Nephron (organoid): ENCODE results near the gene CCDC182.

Source experiments
- H3K27ac Mint-ChIP-seq, 3 experiments: 2 replicates each; pipeline ENCODE4 v1.8.0; 2020; ENCODE audit warnings: mixed read lengths in 3 of 3, mild to moderate bottlenecking in 2 of 3, moderate library complexity in 1 of 3
- H3K27me3 Mint-ChIP-seq: 2 replicates; pipeline ENCODE4 v1.8.0; 2021; ENCODE audit warnings: low read depth, mild to moderate bottlenecking, moderate library complexity, mixed read lengths
- H3K36me3 Mint-ChIP-seq: 2 replicates; pipeline ENCODE4 v1.8.0; 2020; ENCODE audit warnings: low read depth, mixed read lengths
- H3K4me1 Mint-ChIP-seq: 2 replicates; pipeline ENCODE4 v1.8.0; 2020; ENCODE audit warnings: mixed read lengths
- H3K4me3 Mint-ChIP-seq, 3 experiments: 2 replicates each; pipeline ENCODE4 v1.8.0; 2020; ENCODE audit warnings: mild to moderate bottlenecking in 3 of 3, mixed read lengths in 3 of 3, moderate library complexity in 2 of 3
- H3K9me3 Mint-ChIP-seq: 2 replicates; pipeline ENCODE4 v1.8.0; 2020; ENCODE audit warnings: mixed read lengths
- CTCF ChIP-seq, 3 experiments: fragments of 200-600 bp; sonication (generic); IDR thresholded peaks; one replicate each; pipeline ENCODE4 v1.5.0; 2021; ENCODE audit warnings: antibody characterized with exemption in 3 of 3; ENCODE audit not compliant: unreplicated experiment in 3 of 3

The CCDC182 gene

GRCh38 chr17:57745242-57745641 is at the start of gene CCDC182:
TSS of gene CCDC182 (minus strand) at chr17:57745299. CDS start at chr17:57745272, 27 bp downstream.
- peaks cover 45% of the 10 kb centered on the region for H3K27me3 Mint-ChIP-seq
- H3K27ac Mint-ChIP-seq, result no peak within 1 kb of the TSS
- H3K4me3 Mint-ChIP-seq, result no peak within 1 kb of the TSS
- no peak for TF ChIP-seq CTCF (IDR thresholded peaks at IDR 0.05; ENCODE audit: unreplicated experiment in 3 of 3)
- peaks cover 6% of the 10 kb centered on the region for H3K4me1 Mint-ChIP-seq
- H3K36me3 Mint-ChIP-seq, result no peaks in the 10 kb centered on the region
- H3K9me3 Mint-ChIP-seq, result no peaks in the 10 kb centered on the region

GRCh38 chr17:57794841-57795240 is 49.7 kb upstream of the CCDC182 start:
- Mint-ChIP-seq H3K27ac (no peak overlapping the region), H3K4me1 (no peaks in the 10 kb centered on the region)
- TF ChIP-seq CTCF (IDR thresholded peaks at IDR 0.05; ENCODE audit: unreplicated experiment in 3 of 3), result no peak

GRCh38 chr17:57788725-57789124 is 43.6 kb upstream of the CCDC182 start:
- no peak for TF ChIP-seq CTCF (IDR thresholded peaks at IDR 0.05; ENCODE audit: unreplicated experiment in 3 of 3)
- Mint-ChIP-seq H3K4me1 (no peaks in the 10 kb centered on the region), H3K9me3 (peaks cover 7% of the 10 kb centered on the region), H3K27ac (no peak overlapping the region), H3K36me3 (no peaks in the 10 kb centered on the region), H3K27me3 (peaks cover 55% of the 10 kb centered on the region), H3K4me3 (no peak overlapping the region)

More at GRCh38 chr17:57794841-57795240, 49.7 kb upstream of the CCDC182 start:
- H3K4me3 Mint-ChIP-seq, result no peak overlapping the region
- no peaks in the 10 kb centered on the region for H3K36me3 Mint-ChIP-seq
- H3K27me3 Mint-ChIP-seq, result peaks cover 26% of the 10 kb centered on the region
- peaks cover 9% of the 10 kb centered on the region for H3K9me3 Mint-ChIP-seq

- Mint-ChIP-seq H3K27me3 (peaks cover 42% of the 10 kb centered on the region), H3K9me3 (no peaks in the 10 kb centered on the region), H3K27ac (no peak overlapping the region), H3K4me3 (no peak overlapping the region), H3K4me1 (peaks cover 14% of the 10 kb centered on the region), H3K36me3 (no peaks in the 10 kb centered on the region)
- TF ChIP-seq CTCF (IDR thresholded peaks at IDR 0.05; ENCODE audit: unreplicated experiment in 3 of 3), result no peak
Measured at GRCh38 chr17:57785022-57785421, 39.9 kb upstream of the CCDC182 start.

- no peak for TF ChIP-seq CTCF (IDR thresholded peaks at IDR 0.05; ENCODE audit: unreplicated experiment in 3 of 3)
- peaks cover 36% of the 10 kb centered on the region for H3K27me3 Mint-ChIP-seq
- H3K36me3 Mint-ChIP-seq, result no peaks in the 10 kb centered on the region
- H3K9me3 Mint-ChIP-seq, result no peaks in the 10 kb centered on the region
- H3K27ac Mint-ChIP-seq, result no peak overlapping the region
- no peak overlapping the region for H3K4me3 Mint-ChIP-seq
- peaks cover 14% of the 10 kb centered on the region for H3K4me1 Mint-ChIP-seq
Measured at GRCh38 chr17:57784226-57784895, 39.3 kb upstream of the CCDC182 start.

GRCh38 chr17:57783338-57783742 is 38.2 kb upstream of the CCDC182 start:
- peak; percentile 87 to 93 (median 90) for TF ChIP-seq CTCF (IDR thresholded peaks at IDR 0.05; ENCODE audit: unreplicated experiment in 3 of 3)
- Mint-ChIP-seq H3K4me3 (no peak overlapping the region), H3K4me1 (peaks cover 18% of the 10 kb centered on the region), H3K27ac (no peak overlapping the region), H3K9me3 (no peaks in the 10 kb centered on the region), H3K27me3 (peaks cover 29% of the 10 kb centered on the region), H3K36me3 (no peaks in the 10 kb centered on the region)
